ENCODE data around the gene SMPX. TPM values are rescaled to one million over a fixed set of nuclear protein-coding genes. Genes with fewer than 3 reads are reported as not detected.

The SMPX gene
- total and polyA plus RNA-seq, 2 of the 4 experiments (the other 2 are of a cell fraction) = not detected

- Histone ChIP-seq H4K8ac (ENCODE audit: low read depth in 2 of 2, low read length in 2 of 2) (no peak overlapping the region), H2AFZ (replicated peaks; ENCODE audit: low read length, poor library complexity) (no peak overlapping the region), H3K4me3 (ENCODE audit: insufficient read depth, low read depth, low read length) (no peak overlapping the region), H4K20me1 (ENCODE audit: insufficient read depth, low read length) (no peaks in the 10 kb centered on the region), H2AK5ac (ENCODE audit: low read depth, low read length) (no peak overlapping the region), H2AK9ac (replicated peaks; ENCODE audit: low read depth, low read length, poor library complexity) (no peak overlapping the region), H3K23ac (ENCODE audit: low read depth, low read length) (no peak overlapping the region), H3K9ac (ENCODE audit: low read depth, low read length) (no peak overlapping the region), H3K56ac (ENCODE audit: extremely low read depth, insufficient read depth, low read length) (no peak overlapping the region), H2BK5ac (ENCODE audit: low read depth, low read length, poor library complexity, severe bottlenecking) (no peak overlapping the region), H3K9me3 (ENCODE audit: control insufficient read depth, insufficient read depth, low read length) (no peaks in the 10 kb centered on the region), H4K5ac (ENCODE audit: low read depth, low read length) (no peak overlapping the region), H3K14ac (replicated peaks; ENCODE audit: low read depth, low read length) (no peak overlapping the region), H3K4me2 (ENCODE audit: low read depth, low read length) (no peak overlapping the region), H3K27ac (ENCODE audit: insufficient read depth, low read length) (no peak overlapping the region), H3K27me3 (ENCODE audit: control insufficient read depth, insufficient read depth, low read length) (peaks cover 5% of the 10 kb centered on the region; the same call in 1 of the 2 replicates), H3K79me1 (ENCODE audit: low read depth in 1 of 2, low read length in 2 of 2) (no peaks in the 10 kb centered on the region), H3K9me1 (ENCODE audit: insufficient read depth, low read length) (no peaks in the 10 kb centered on the region), H2BK120ac (ENCODE audit: low read depth, low read length) (no peak overlapping the region), H3K4ac (ENCODE audit: low read depth, low read length) (no peak overlapping the region), H4K91ac (ENCODE audit: insufficient read depth, low read depth, low read length) (no peak overlapping the region), H3K18ac (ENCODE audit: low read depth, low read length) (no peak overlapping the region), H3K36me3 (ENCODE audit: control insufficient read depth, insufficient read depth, low read length) (no peaks in the 10 kb centered on the region), H2BK15ac (ENCODE audit: low read depth, low read length) (no peak overlapping the region), H3K4me1 (ENCODE audit: control insufficient read depth, insufficient read depth, low read length) (no peaks in the 10 kb centered on the region), H2BK20ac (ENCODE audit: low read depth, low read length) (no peak overlapping the region)
- no TSS peak for BruUV-seq (replicated peaks)
- ATAC-seq (ENCODE audit: low read depth) = no peak
- ChIA-PET CTCF (no interaction called here), POLR2A (ENCODE audit: unreplicated experiment) (no interaction called here)
- 24% methylated on average over 7 of the region's 15 CpGs; no CpG with 5 or more reads in 1 of the 2 experiments for WGBS, 2 experiments (ENCODE audit: extremely low coverage in 2 of 2, insufficient read length in 1 of 2)
- DNase-seq = no peak
- dilution Hi-C loops (cut with HindIII; ENCODE audit: low sequenced_read_pairs, unreplicated experiment) = no loop called here
- in situ Hi-C loops (cut with MboI; ENCODE audit: low sequenced_read_pairs) = loop anchor here (10.0 to 25.0 kb wide), 2 partner anchors 1204 to 1476 kb away; partner anchors contain the start of gene RPS6KA3
- TF ChIP-seq CHD1 (IDR thresholded peaks at IDR 0.05; ENCODE audit: low read depth, low read length) = no peak
- no peak for TF ChIP-seq MAFK (IDR thresholded peaks at IDR 0.05; ENCODE audit: low read depth, low read length)
- TF ChIP-seq NFE2L2 (IDR thresholded peaks at IDR 0.05; ENCODE audit: low read depth, low read length) = no peak
- TF ChIP-seq MAZ (IDR thresholded peaks at IDR 0.05; ENCODE audit: borderline replicate concordance, low read depth, low read length) = no peak
- no peak for TF ChIP-seq MXI1 (IDR thresholded peaks at IDR 0.05; ENCODE audit: borderline replicate concordance, low read depth, low read length)
- no peak for TF ChIP-seq RFX5 (IDR thresholded peaks at IDR 0.05; ENCODE audit: low read depth, low read length)
- no peak for TF ChIP-seq RCOR1 (IDR thresholded peaks at IDR 0.05; ENCODE audit: insufficient replicate concordance, low read length)
- no peak for TF ChIP-seq POLR2A (IDR thresholded peaks at IDR 0.05; ENCODE audit: low read depth, low read length)
- TF ChIP-seq ELK1 (IDR thresholded peaks at IDR 0.05; ENCODE audit: borderline replicate concordance, low read depth, low read length) = no peak
- no peak for TF ChIP-seq CEBPB (IDR thresholded peaks at IDR 0.05; ENCODE audit: low read depth, low read length)
- TF ChIP-seq FOS (IDR thresholded peaks at IDR 0.05; ENCODE audit: low read depth, low read length) = no peak
- TF ChIP-seq USF2 (IDR thresholded peaks at IDR 0.05; ENCODE audit: low read depth, low read length) = no peak
- no peak for TF ChIP-seq RAD21 (IDR thresholded peaks at IDR 0.05; ENCODE audit: low read length)
- TF ChIP-seq BHLHE40 (IDR thresholded peaks at IDR 0.05; ENCODE audit: low read depth, low read length) = no peak
- no peak for TF ChIP-seq CTCF (conservative IDR thresholded peaks at IDR 0.05; ENCODE audit: low read depth, low read length)
- no peak for TF ChIP-seq SMC3 (IDR thresholded peaks at IDR 0.05; ENCODE audit: low read depth, low read length)
- intact Hi-C loops (cut with micrococcal nuclease) = no loop called here
Measured at GRCh38 chrX:21738210-21738949, 19.5 kb downstream of the SMPX start.
